Glutamatergic neuron (in vitro differentiated cells): ENCODE data around the gene CHDH. TPM values are rescaled to one million over a fixed set of nuclear protein-coding genes. Genes with fewer than 3 reads are reported as not detected.

ENCODE experiments used
- DNase-seq: peaks from one replicate; pipeline ENCODE4 v3.0.0; 2022
- H3K27ac Mint-ChIP-seq: one replicate; pipeline ENCODE4 v1.8.0; 2020; ENCODE audit warnings: mild to moderate bottlenecking, mixed read lengths, inconsistent platforms; ENCODE audit not compliant: unreplicated experiment
- H3K27me3 Mint-ChIP-seq: one replicate; pipeline ENCODE4 v1.8.0; 2020; ENCODE audit warnings: mild to moderate bottlenecking, moderate library complexity, mixed read lengths, inconsistent platforms; ENCODE audit not compliant: unreplicated experiment
- H3K36me3 Mint-ChIP-seq: one replicate; pipeline ENCODE4 v1.8.0; 2020; ENCODE audit warnings: mild to moderate bottlenecking, mixed read lengths, inconsistent platforms; ENCODE audit not compliant: unreplicated experiment
- H3K4me1 Mint-ChIP-seq: one replicate; pipeline ENCODE4 v1.8.0; 2020; ENCODE audit warnings: mild to moderate bottlenecking, low read depth, mixed read lengths, inconsistent platforms; ENCODE audit not compliant: unreplicated experiment
- H3K4me3 Mint-ChIP-seq: one replicate; pipeline ENCODE4 v1.8.0; 2020; ENCODE audit warnings: mild to moderate bottlenecking, mixed read lengths, inconsistent platforms; ENCODE audit not compliant: unreplicated experiment
- H3K9me3 Mint-ChIP-seq: one replicate; pipeline ENCODE4 v1.8.0; 2020; ENCODE audit warnings: mild to moderate bottlenecking, moderate library complexity, mixed read lengths, inconsistent platforms; ENCODE audit not compliant: unreplicated experiment
- total RNA-seq: library from RNA; stranded (reverse); fragmentation: NEBNext Ultra II Directional; extraction: Animal tissue kit (Norgen Biotek cat#: 25700); gene quantifications from one replicate; pipeline ENCODE4 v1.2.1, GENCODE V29; 2021; ENCODE audit not compliant: unreplicated experiment
- TF ChIP-seq, protein P1 (sequence below): fragments of 200-600 bp; sonication (generic); IDR thresholded peaks from one replicate; pipeline ENCODE4 v1.5.0; 2021; ENCODE audit not compliant: partially characterized antibody, unreplicated experiment

Gene CHDH
- total RNA-seq, 1 donor from 2014 or later, result 0.61 TPM

DNA sequence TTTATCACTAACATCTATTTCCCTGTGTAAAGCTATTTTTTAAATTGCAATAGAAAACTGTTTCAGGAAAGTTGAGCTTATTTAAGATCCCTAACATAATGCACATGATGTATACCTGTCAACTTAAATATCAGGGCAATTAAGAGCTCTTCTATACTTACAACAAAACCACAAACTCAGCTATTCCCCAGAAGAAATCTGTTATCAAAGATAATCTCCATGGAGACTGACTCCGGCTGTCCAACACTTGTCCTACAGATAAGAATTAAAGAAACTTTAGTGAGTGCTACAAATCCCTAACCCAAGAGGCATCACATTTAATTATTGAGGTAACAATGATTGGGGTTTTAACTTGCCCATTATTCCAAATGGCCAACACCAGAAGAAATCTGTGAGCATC lies 42.0 kb upstream of the CHDH start:
- no peak overlapping the region for H3K27ac Mint-ChIP-seq
- TF ChIP-seq, protein P1, sequence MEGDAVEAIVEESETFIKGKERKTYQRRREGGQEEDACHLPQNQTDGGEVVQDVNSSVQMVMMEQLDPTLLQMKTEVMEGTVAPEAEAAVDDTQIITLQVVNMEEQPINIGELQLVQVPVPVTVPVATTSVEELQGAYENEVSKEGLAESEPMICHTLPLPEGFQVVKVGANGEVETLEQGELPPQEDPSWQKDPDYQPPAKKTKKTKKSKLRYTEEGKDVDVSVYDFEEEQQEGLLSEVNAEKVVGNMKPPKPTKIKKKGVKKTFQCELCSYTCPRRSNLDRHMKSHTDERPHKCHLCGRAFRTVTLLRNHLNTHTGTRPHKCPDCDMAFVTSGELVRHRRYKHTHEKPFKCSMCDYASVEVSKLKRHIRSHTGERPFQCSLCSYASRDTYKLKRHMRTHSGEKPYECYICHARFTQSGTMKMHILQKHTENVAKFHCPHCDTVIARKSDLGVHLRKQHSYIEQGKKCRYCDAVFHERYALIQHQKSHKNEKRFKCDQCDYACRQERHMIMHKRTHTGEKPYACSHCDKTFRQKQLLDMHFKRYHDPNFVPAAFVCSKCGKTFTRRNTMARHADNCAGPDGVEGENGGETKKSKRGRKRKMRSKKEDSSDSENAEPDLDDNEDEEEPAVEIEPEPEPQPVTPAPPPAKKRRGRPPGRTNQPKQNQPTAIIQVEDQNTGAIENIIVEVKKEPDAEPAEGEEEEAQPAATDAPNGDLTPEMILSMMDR, result no peak

DNA sequence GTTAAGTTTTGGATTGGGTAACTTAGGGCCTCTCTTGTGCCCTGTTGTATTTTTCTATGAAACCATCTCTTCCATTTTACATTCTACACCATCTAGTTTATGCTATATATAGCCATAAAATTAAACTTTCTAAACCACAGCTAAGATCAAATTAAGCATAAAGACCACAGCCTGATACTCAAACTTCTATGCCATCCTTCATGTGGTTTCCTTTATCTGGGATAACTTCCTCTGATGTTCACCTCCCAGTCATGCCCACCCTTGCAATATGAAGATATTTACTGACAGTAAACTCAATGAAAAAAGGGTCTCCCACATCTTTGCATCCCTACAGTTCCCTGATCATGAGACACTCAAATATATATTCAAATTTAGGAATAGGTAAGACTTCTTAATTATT lies 41.2 kb upstream of the CHDH start:
- peaks cover 7% of the 10 kb centered on the region for H3K9me3 Mint-ChIP-seq
- no peak for DNase-seq
- peaks cover 11% of the 10 kb centered on the region for H3K27me3 Mint-ChIP-seq
- no peak overlapping the region for H3K4me3 Mint-ChIP-seq
- no peak overlapping the region for H3K27ac Mint-ChIP-seq
- peaks cover 10% of the 10 kb centered on the region for H3K4me1 Mint-ChIP-seq
- no peaks in the 10 kb centered on the region for H3K36me3 Mint-ChIP-seq
- TF ChIP-seq, protein P1, result no peak

More for the DNA sequence above, 42.0 kb upstream of the CHDH start:
- Mint-ChIP-seq H3K36me3 (no peaks in the 10 kb centered on the region), H3K4me1 (peaks cover 11% of the 10 kb centered on the region), H3K9me3 (peaks cover 3% of the 10 kb centered on the region), H3K4me3 (no peak overlapping the region), H3K27me3 (peaks cover 10% of the 10 kb centered on the region)
- DNase-seq, result no peak

DNA sequence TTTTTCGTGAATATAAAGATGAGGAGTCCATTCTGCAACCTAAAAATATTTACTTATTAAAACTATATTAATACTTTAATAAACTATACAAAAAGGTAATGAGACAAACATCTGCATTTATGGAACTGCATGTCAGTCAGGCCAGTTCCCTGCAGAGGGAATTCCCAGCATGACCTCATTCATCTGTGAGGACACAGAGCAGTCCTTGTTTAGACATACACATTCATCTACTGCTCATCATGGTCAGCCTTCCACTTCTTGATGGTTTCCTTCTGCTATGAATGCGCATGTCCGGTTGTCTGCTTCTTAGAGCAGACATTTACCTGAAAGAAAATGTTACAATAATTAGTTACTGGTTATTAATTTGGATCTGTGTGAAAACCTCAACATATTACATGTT lies 39.0 kb upstream of the CHDH start:
- H3K27me3 Mint-ChIP-seq, result peaks cover 9% of the 10 kb centered on the region

DNA sequence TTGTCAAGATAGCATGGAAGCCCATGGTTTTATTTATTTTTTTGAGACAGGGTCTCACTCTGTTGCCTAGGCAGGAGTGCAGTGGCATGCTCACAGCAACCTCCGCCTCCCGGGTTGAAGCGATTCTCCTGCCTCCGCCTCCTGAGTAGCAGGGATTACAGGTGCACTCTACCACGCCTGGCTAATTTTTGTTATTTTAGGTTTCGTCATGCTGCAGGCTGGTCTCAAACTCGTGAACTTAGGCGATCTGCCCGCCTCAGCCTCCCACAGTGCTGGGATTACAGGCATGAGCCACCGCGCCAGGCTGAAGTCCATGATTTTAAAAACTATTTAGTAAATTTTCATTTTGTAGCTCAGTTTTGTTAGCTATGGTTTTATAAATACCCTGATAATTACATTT lies 38.4 kb upstream of the CHDH start:
- TF ChIP-seq, protein P1, result no peak
- Mint-ChIP-seq H3K4me3 (no peak overlapping the region), H3K36me3 (no peaks in the 10 kb centered on the region), H3K9me3 (peaks cover 8% of the 10 kb centered on the region), H3K4me1 (peaks cover 10% of the 10 kb centered on the region), H3K27me3 (peaks cover 9% of the 10 kb centered on the region), H3K27ac (no peak overlapping the region)
- DNase-seq, result no peak

More for the DNA sequence above, 39.0 kb upstream of the CHDH start:
- peaks cover 8% of the 10 kb centered on the region for H3K9me3 Mint-ChIP-seq
- peaks cover 12% of the 10 kb centered on the region for H3K4me1 Mint-ChIP-seq
- H3K4me3 Mint-ChIP-seq, result no peak overlapping the region
- TF ChIP-seq, protein P1, result no peak
- H3K27ac Mint-ChIP-seq, result no peak overlapping the region
- H3K36me3 Mint-ChIP-seq, result no peaks in the 10 kb centered on the region
- DNase-seq, result no peak

DNA sequence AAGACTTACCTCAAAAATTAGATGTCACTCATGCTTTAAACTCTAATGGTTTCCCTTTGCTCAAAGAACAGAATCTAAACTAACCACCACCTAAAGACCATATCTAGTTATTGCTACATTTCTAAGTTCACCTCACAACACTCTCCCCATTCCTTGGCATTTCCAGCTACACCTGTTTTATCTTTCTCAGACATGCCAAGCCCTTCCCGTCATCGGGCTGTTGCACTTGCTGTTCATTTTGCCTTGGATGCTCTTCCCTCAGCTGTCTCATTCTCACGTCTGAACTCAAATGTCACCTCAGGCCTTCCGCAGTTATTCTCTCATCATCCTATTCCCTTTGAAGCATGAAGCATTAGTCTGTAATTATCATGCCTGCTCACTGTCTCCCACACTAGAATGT lies 36.8 kb upstream of the CHDH start:
- Mint-ChIP-seq H3K27ac (peak overlapping the region; percentile 67), H3K9me3 (peaks cover 8% of the 10 kb centered on the region), H3K4me3 (peak overlapping the region; percentile 98), H3K4me1 (peaks cover 10% of the 10 kb centered on the region), H3K36me3 (no peaks in the 10 kb centered on the region), H3K27me3 (peaks cover 7% of the 10 kb centered on the region)
- TF ChIP-seq, protein P1, result no peak
- DNase-seq, result no peak
